Loucy (cell line): ENCODE data around the gene TUBB3.

Source experiments
- CTCF ChIP-seq: fragments of 200-600 bp; sonication (generic); conservative IDR thresholded peaks from 2 replicates; pipeline ENCODE4 v1.5.1; 2014; ENCODE audit warnings: mild to moderate bottlenecking, antibody characterized with exemption, low read length
- EZH2phosphoT487 ChIP-seq: fragments of 200-600 bp; IDR thresholded peaks from 2 replicates; pipeline ENCODE4 v1.6.1; 2018; ENCODE audit warnings: antibody characterized with exemption, mild to moderate bottlenecking, moderate library complexity, borderline replicate concordance

GRCh38 chr16:89949121-89949742 lies 26.1 kb downstream of the TUBB3 start:
- no peak for TF ChIP-seq CTCF
- no peak for TF ChIP-seq EZH2phosphoT487
